ENCODE results near the gene SRD5A1.

DNA sequence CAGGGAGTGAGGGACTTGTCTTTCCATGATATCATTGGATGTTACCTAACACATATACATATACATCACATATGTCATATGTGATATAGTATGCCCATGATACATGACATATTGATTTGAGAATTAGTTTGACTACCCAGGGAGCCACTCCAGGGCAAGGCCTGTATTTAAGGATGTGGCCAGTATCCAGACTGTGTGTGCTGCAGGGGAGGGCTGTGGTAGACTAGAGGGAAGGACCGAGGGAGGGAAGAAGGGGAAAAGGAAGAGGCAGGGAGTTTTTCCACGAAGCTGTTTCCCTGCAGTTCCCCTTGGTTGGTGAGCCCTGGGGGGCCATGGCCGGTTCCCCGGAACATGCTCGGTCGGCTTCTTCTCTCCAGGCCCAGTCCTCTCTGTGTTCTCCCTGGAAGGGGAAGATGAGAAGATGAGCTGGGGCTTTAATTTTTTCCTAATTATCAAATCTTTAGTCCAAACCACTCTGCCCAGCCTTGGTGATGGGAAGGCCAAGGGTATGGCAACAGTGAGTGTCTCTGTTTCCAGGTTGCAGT, 49.1 kb upstream of the SRD5A1 start:
- TF ChIP-seq, protein P1, sequence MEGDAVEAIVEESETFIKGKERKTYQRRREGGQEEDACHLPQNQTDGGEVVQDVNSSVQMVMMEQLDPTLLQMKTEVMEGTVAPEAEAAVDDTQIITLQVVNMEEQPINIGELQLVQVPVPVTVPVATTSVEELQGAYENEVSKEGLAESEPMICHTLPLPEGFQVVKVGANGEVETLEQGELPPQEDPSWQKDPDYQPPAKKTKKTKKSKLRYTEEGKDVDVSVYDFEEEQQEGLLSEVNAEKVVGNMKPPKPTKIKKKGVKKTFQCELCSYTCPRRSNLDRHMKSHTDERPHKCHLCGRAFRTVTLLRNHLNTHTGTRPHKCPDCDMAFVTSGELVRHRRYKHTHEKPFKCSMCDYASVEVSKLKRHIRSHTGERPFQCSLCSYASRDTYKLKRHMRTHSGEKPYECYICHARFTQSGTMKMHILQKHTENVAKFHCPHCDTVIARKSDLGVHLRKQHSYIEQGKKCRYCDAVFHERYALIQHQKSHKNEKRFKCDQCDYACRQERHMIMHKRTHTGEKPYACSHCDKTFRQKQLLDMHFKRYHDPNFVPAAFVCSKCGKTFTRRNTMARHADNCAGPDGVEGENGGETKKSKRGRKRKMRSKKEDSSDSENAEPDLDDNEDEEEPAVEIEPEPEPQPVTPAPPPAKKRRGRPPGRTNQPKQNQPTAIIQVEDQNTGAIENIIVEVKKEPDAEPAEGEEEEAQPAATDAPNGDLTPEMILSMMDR (IDR thresholded peaks at IDR 0.05) = no peak
- no peak for TF ChIP-seq POLR2A (IDR thresholded peaks at IDR 0.05)

All from uterus (tissue), 2 donors.